HG02759 (cell line): ENCODE results near the gene PCDHA4.
"Not testable (repeated sequence)": the region's sequence is repeated elsewhere in the genome, so short reads cannot be mapped to it uniquely, and the experiment has no call there.

ENCODE experiments used
- ATAC-seq: cut with Tn5 transposase; IDR thresholded peaks from one replicate; pipeline ENCODE4 v1.9.1; 2021; ENCODE audit warnings: mild to moderate bottlenecking, moderate library complexity; ENCODE audit not compliant: unreplicated experiment

The PCDHA4 gene

DNA sequence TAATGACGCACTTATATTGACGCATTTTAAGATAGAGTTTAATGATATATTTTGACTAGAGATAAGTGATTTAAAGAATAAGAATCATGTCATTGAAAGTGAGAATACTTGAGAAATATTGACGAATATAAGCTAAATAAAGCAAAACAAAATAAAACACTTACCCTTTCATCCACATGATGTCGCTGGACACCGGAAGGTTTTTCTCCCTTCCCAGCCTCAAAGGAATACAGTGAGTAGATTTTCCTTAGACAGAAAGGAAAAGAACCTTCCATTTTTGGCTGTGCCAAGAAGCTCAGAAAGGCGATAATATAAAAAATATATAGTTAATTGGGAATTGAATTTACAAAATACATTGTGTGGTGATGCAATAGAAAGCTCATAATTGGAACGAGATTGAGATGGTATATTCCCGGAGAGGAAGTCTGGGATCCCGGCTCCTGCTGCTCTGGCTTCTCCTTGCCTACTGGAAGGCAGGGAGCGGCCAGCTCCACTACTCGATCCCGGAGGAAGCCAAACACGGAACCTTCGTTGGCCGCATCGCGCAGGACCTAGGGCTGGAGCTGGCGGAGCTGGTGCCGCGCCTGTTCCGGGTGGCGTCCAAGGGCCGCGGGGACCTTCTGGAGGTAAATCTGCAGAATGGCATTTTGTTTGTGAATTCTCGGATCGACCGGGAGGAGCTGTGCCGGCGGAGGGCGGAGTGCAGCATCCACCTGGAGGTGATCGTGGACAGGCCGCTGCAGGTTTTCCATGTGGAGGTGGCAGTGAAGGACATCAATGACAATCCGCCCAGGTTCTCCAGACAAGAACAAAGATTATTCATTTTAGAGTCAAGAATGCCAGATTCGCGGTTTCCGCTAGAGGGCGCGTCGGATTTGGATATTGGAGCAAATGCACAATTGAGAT, 14.8 kb downstream of the PCDHA4 start, which contains the start of gene PCDHA5:
Gene PCDHA5, plus strand, starts transcription at position 239 of the 906 bp plus-strand sequence.
- no peak for ATAC-seq

DNA sequence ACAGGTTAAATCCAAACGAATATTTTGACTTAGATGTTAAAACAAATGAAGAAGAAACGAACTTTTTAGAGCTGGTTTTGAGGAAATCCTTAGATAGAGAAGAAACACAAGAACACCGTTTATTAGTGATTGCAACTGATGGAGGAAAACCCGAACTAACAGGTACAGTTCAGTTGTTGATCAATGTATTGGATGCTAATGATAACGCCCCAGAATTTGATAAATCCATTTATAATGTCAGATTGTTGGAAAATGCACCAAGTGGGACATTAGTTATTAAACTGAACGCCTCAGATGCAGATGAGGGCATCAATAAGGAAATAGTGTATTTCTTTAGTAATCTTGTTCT, 15.4 kb downstream of the PCDHA4 start:
- no peak for ATAC-seq

DNA sequence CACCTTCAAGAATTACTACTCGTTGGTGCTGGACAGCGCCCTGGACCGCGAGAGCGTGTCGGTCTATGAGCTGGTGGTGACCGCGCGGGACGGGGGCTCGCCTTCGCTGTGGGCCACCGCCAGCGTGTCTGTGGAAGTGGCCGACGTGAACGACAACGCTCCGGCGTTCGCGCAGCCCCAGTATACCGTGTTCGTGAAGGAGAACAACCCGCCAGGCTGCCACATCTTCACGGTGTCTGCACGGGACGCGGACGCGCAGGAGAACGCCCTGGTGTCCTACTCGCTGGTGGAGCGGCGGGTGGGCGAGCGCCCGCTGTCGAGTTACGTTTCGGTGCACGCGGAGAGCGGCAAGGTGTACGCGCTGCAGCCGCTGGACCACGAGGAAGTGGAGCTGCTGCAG, 16.1 kb downstream of the PCDHA4 start:
- not testable (repeated sequence) for ATAC-seq

DNA sequence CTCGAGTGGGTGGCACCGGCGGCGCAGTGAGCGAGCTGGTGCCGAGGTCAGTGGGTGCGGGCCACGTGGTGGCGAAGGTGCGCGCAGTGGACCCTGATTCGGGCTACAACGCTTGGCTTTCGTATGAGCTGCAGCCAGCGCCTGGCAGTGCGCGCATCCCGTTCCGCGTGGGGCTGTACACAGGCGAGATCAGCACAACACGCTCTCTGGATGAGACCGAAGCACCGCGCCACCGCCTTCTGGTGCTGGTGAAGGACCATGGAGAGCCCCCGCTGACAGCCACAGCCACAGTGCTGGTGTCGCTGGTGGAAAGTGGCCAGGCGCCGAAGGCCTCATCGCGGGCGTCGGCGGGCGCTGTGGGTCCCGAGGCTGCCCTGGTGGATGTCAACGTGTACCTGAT, 16.6 kb downstream of the PCDHA4 start:
- no peak for ATAC-seq

DNA sequence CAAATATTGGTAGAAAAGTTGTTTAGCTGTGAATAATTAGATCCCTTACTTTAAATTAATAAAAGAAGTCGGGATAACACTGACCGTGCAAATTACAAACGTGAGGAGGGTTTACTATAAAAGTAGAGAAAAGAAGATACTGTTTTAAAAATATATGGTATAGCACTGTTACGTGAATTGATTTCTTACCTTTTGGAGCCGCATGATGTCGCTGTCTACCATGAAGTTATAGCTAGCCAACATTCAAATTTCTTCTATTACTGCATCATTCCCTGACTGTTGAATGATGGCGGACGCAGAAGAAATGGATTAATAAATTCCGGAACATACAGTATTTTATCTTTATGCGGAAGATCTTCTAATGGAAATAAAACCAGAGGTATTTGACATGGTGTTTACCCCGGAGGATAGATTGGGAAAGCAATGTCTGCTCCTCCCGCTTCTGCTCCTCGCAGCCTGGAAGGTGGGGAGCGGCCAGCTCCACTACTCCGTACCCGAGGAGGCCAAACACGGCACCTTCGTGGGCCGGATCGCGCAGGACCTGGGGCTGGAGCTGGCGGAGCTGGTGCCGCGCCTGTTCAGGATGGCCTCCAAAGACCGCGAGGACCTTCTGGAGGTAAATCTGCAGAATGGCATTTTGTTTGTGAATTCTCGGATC, 21.0 kb downstream of the PCDHA4 start, which contains the start of gene PCDHA6:
Gene PCDHA6, plus strand, starts transcription at position 257 of the 658 bp plus-strand sequence. Its CDS starts 132 bp downstream, at position 389.
- no peak for ATAC-seq

DNA sequence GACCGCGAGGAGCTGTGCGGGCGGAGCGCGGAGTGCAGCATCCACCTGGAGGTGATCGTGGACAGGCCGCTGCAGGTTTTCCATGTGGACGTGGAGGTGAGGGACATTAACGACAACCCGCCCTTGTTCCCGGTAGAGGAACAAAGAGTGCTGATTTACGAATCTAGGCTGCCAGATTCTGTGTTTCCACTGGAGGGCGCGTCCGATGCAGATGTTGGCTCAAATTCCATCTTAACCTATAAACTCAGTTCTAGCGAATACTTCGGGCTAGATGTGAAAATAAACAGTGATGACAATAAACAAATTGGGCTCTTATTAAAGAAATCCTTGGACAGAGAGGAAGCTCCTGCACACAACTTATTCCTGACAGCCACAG, 21.5 kb downstream of the PCDHA4 start:
- no peak for ATAC-seq

DNA sequence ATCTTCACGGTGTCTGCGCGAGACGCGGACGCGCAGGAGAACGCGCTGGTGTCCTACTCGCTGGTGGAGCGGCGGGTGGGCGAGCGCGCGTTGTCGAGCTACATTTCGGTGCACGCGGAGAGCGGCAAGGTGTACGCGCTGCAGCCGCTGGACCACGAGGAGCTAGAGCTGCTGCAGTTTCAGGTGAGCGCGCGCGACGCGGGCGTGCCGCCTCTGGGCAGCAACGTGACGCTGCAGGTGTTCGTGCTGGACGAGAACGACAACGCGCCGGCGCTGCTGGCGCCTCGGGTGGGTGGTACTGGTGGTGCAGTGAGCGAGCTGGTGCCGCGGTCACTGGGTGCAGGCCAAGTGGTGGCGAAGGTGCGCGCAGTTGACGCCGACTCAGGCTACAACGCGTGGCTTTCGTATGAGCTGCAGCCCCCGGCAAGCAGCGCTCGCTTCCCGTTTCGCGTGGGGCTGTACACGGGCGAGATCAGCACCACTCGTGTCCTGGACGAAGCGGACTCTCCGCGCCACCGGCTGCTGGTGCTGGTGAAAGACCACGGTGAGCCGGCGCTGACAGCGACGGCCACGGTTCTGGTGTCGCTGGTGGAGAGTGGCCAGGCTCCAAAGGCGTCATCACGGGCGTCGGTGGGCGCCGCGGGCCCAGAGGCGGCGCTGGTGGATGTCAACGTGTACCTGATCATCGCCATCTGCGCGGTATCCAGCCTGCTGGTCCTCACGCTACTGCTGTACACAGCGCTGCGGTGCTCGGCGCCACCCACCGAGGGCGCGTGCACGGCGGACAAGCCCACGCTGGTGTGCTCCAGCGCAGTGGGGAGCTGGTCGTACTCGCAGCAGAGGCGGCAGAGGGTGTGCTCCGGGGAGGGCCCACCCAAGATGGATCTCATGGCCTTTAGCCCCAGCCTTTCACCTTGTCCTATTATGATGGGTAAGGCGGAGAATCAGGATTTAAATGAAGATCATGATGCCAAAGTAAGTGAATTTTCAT, 22.9 kb downstream of the PCDHA4 start:
- not testable (repeated sequence) for ATAC-seq

DNA sequence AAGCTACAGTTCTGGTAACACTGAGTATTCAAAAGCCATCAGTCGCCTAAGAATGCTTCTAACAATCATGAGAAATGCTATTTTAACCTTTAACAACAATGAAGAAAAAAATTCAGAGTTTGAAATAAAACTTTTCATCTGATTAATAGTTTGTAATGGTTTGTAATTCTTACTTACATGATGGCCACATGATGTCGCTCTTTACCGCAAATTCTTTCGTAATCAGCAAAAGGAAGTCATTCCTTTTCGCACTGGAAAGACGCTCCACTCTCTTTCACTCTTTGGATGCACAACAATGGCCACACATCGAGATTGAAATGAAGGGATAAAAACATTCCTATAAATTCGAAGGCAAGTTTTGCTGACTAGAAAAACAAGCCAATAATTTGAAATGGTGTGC, 27.1 kb downstream of the PCDHA4 start, which contains the start of gene PCDHA7:
Gene PCDHA7, plus strand, starts transcription at position 277 of the 400 bp plus-strand sequence. Its CDS starts 115 bp downstream, at position 392.
- ATAC-seq: no peak

DNA sequence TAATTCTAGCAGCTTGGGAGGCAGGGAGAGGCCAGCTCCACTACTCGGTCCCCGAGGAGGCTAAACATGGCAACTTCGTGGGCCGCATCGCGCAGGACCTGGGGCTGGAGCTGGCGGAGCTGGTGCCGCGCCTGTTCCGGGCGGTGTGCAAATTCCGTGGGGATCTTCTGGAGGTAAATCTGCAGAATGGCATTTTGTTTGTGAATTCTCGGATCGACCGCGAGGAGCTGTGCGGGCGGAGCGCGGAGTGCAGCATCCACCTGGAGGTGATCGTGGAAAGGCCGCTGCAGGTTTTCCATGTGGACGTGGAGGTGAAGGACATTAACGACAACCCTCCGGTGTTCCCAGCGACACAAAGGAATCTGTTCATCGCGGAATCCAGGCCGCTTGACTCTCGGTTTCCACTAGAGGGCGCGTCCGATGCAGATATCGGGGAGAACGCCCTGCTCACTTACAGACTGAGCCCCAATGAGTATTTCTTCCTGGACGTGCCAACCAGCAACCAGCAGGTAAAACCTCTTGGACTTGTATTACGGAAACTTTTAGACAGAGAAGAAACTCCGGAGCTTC, 27.7 kb downstream of the PCDHA4 start:
- ATAC-seq: not testable (repeated sequence)

DNA sequence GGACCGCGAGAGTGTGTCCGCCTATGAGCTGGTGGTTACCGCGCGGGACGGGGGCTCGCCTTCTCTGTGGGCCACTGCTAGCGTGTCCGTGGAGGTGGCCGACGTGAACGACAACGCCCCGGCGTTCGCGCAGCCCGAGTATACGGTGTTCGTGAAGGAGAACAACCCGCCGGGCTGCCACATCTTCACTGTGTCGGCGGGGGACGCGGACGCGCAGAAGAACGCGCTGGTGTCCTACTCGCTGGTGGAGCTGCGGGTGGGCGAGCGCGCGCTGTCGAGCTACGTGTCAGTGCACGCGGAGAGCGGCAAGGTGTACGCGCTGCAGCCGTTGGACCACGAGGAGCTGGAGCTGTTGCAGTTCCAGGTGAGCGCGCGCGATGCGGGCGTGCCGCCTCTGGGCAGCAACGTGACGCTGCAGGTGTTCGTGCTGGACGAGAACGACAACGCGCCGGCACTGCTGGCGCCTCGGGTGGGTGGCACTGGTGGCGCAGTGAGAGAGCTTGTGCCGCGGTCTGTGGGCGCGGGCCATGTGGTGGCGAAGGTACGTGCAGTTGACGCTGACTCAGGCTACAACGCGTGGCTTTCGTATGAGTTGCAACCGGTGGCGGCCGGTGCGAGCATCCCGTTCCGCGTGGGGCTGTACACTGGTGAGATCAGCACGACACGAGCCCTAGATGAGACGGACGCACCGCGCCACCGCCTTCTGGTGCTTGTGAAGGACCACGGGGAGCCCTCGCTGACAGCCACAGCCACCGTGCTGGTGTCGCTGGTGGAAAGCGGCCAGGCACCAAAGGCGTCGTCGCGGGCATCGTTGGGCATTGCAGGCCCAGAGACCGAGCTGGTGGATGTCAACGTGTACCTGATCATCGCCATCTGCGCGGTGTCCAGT, 29.0 kb downstream of the PCDHA4 start:
- no peak for ATAC-seq

DNA sequence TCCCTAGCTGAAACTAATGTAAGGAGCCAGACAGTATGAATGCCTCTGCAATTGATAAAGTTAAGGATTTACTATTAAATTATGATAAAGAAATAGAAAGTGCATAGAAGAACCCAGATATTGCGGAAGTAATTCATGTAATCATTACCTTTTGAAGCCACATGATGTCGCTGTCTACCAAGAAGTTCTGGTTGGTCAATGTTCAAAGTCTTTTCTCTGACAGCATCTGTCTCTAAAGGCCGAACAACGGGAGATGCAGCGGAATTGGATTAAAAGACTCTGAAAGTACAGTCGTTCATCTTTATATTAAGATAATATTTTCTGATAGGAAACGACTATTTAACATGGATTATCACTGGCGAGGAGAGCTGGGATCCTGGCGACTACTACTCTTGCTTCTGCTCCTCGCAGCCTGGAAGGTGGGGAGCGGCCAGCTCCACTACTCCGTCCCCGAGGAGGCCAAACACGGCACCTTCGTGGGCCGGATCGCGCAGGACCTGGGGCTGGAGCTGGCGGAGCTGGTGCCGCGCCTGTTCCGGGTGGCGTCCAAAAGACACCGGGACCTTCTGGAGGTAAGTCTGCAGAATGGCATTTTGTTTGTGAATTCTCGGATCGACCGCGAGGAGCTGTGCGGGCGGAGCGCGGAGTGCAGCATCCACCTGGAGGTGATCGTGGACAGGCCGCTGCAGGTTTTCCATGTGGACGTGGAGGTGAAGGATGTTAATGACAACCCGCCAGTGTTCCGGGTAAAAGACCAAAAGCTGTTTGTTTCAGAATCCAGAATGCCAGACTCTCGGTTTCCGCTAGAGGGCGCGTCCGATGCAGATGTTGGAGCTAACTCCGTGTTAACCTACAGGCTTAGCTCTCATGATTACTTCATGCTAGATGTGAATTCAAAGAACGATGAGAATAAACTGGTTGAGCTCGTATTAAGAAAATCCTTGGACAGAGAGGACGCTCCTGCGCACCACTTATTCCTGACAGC, 34.4 kb downstream of the PCDHA4 start, which contains the start of gene PCDHA8:
Gene PCDHA8, plus strand, starts transcription at position 210 of the 985 bp plus-strand sequence. Its CDS starts 135 bp downstream, at position 345.
- no peak for ATAC-seq

DNA sequence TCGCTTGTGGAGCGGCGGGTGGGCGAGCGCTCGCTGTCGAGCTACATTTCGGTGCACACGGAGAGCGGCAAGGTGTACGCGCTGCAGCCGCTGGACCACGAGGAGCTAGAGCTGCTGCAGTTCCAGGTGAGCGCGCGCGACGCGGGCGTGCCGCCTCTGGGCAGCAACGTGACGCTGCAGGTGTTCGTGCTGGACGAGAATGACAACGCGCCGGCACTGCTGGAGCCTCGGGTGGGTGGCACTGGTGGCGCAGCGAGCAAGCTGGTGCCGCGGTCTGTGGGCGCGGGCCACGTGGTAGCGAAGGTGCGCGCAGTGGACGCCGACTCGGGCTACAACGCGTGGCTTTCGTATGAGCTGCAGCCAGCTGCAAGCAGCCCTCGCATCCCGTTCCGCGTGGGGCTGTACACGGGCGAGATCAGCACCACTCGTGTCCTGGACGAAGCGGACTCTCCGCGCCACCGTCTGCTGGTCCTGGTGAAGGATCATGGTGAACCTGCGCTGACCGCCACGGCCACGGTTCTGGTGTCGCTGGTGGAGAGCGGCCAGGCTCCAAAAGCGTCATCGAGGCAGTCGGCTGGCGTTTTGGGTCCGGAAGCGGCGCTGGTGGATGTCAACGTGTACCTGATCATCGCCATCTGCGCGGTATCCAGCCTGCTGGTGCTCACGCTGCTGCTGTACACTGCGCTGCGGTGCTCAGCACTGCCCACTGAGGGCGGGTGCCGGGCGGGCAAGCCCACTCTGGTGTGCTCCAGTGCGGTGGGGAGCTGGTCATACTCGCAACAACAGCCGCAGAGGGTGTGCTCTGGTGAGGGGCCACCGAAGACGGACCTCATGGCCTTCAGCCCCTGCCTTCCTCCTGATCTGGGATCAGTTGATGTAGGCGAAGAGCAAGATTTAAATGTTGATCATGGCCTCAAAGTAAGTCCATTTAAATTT, 36.2 kb downstream of the PCDHA4 start:
- ATAC-seq: no peak

DNA sequence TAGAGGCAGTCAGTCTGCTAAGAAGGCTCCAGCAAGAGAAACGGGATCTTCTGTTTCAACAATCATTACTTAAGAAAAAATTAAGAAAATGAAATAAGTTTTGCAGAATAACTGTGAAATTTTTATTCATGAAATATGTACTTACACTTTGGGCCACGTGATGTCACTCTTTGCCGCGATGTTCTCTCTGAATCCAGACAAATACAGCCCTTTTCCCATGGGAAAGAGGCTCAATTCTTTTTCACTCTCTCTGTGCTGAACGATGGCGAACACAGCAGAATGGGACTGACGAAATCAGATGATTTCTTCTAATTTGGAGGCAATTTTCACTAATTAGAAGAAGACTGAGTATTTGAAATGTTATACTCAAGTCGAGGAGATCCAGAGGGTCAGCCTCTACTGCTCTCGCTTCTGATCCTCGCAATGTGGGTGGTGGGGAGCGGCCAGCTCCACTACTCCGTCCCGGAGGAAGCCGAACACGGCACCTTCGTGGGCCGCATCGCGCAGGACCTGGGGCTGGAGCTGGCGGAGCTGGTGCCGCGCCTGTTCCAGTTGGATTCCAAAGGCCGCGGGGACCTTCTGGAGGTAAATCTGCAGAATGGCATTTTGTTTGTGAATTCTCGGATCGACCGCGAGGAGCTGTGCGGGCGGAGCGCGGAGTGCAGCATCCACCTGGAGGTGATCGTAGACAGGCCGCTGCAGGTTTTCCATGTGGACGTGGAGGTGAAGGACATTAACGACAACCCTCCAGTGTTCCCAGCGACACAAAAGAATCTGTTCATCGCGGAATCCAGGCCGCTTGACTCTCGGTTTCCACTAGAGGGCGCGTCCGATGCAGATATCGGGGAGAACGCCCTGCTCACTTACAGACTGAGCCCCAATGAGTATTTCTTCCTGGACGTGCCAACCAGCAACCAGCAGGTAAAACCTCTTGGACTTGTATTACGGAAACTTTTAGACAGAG, 41.6 kb downstream of the PCDHA4 start, which contains the start of gene PCDHA9:
Gene PCDHA9, plus strand, starts transcription at position 244 of the 964 bp plus-strand sequence. Its CDS starts 114 bp downstream, at position 358.
- not testable (repeated sequence) for ATAC-seq

DNA sequence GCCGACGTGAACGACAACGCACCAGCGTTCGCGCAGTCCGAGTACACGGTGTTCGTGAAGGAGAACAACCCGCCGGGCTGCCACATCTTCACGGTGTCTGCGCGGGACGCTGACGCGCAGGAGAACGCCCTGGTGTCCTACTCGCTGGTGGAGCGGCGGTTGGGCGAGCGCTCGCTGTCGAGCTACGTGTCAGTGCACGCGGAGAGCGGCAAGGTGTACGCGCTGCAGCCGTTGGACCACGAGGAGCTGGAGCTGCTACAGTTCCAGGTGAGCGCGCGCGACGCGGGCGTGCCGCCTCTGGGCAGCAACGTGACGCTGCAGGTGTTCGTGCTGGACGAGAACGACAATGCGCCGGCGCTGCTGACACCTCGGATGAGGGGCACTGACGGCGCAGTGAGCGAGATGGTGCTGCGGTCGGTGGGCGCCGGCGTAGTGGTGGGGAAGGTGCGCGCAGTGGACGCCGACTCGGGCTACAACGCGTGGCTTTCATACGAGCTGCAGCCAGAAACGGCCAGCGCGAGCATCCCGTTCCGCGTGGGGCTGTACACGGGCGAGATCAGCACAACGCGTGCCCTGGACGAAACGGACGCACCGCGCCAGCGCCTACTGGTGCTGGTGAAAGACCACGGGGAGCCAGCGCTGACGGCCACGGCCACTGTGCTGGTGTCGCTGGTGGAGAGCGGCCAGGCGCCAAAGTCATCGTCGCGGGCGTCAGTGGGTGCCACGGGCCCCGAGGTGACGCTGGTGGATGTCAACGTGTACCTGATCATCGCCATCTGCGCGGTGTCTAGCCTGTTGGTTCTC, 43.2 kb downstream of the PCDHA4 start:
- ATAC-seq: not testable (repeated sequence)
